HEK293 (cell line): ENCODE measurements around the gene FANK1.

ENCODE experiments used
- CTCF ChIA-PET: fragments of 350-600 bp; formaldehyde crosslinking; extraction: SDS; loops from one replicate; lab custom pipeline; 2021; ENCODE audit warnings: antibody characterized with exemption; lab: Yijun Ruan, JAX
- POLR2A ChIA-PET: fragments of 300-600 bp; formaldehyde crosslinking; extraction: SDS; loops from one replicate; lab custom pipeline; 2020; ENCODE audit warnings: antibody characterized with exemption, inconsistent platforms; lab: Yijun Ruan, JAX
- H3K27ac ChIP-seq: fragments of 200-500 bp; sonication (Bioruptor generic); 2 replicates; pipeline ENCODE4 v1.5.1; 2014; ENCODE audit warnings: low read depth, low read length, control low read depth, inconsistent platforms; ENCODE audit errors: extremely low read depth
- H3K36me3 ChIP-seq, 2 experiments: fragments of 200-500 bp in 1 of 2; sonication (Bioruptor generic) in 1 of 2; 1 replicate in 1 of 2; 2 replicates in 1 of 2; pipeline ENCODE4 v1.5.1; 2014 to 2017; ENCODE audit warnings: inconsistent platforms in 2 of 2, low read length in 2 of 2; ENCODE audit not compliant: control insufficient read depth in 2 of 2, insufficient read depth in 1 of 2
- H3K4me1 ChIP-seq: fragments of 200-500 bp; sonication (Bioruptor generic); 2 replicates; pipeline ENCODE4 v1.5.1; 2014; ENCODE audit warnings: mild to moderate bottlenecking, low read length, inconsistent platforms; ENCODE audit not compliant: control insufficient read depth, insufficient read depth
- H3K4me3 ChIP-seq: 2 replicates; pipeline ENCODE4 v1.5.1; 2011; ENCODE audit warnings: low read depth, mild to moderate bottlenecking, control low read depth, low read length, moderate library complexity
- H3K9me3 ChIP-seq: fragments of 200-500 bp; sonication (Bioruptor generic); 2 replicates; pipeline ENCODE4 v1.5.1; 2014; ENCODE audit warnings: low read depth, low read length, inconsistent platforms; ENCODE audit not compliant: control insufficient read depth, insufficient read depth
- GLIS1 ChIP-seq: fragments of 450-650 bp; formaldehyde crosslinking; IDR thresholded peaks from 2 replicates; pipeline ENCODE4 v1.5.1; 2016; ENCODE audit warnings: missing biosample characterization, missing genetic modification characterization
- HOXD13 ChIP-seq: sonication (generic); formaldehyde crosslinking; IDR thresholded peaks from 2 replicates; pipeline ENCODE4 v1.8.0; 2022; ENCODE audit warnings: missing genetic modification reagents, borderline replicate concordance
- KLF1 ChIP-seq: fragments of 450-650 bp; formaldehyde crosslinking; IDR thresholded peaks from 2 replicates; pipeline ENCODE4 v1.5.1; 2016; ENCODE audit warnings: missing biosample characterization, missing genetic modification characterization
- KLF16 ChIP-seq: fragments of 450-650 bp; formaldehyde crosslinking; IDR thresholded peaks from 2 replicates; pipeline ENCODE4 v1.5.1; 2017; ENCODE audit warnings: missing biosample characterization, missing genetic modification characterization
- SP3 ChIP-seq: fragments of 450-650 bp; formaldehyde crosslinking; IDR thresholded peaks from 2 replicates; pipeline ENCODE4 v1.5.1; 2016; ENCODE audit warnings: missing biosample characterization, missing genetic modification characterization
- ZBTB17 ChIP-seq: fragments of 450-650 bp; formaldehyde crosslinking; IDR thresholded peaks from 2 replicates; pipeline ENCODE4 v1.5.1; 2016; ENCODE audit warnings: missing biosample characterization, missing genetic modification characterization
- ZBTB21 ChIP-seq: fragments of 450-650 bp; formaldehyde crosslinking; IDR thresholded peaks from 2 replicates; pipeline ENCODE4 v1.5.1; 2017; ENCODE audit warnings: missing biosample characterization, missing genetic modification characterization
- ZBTB7A ChIP-seq: fragments of 450-650 bp; formaldehyde crosslinking; IDR thresholded peaks from 2 replicates; pipeline ENCODE4 v1.5.1; 2016; ENCODE audit warnings: low read depth, missing biosample characterization, missing genetic modification characterization
- ZEB2 ChIP-seq: fragments of 450-650 bp; formaldehyde crosslinking; IDR thresholded peaks from 2 replicates; pipeline ENCODE4 v1.5.1; 2016; ENCODE audit warnings: missing biosample characterization, missing genetic modification characterization
- ZIC2 ChIP-seq: fragments of 450-650 bp; formaldehyde crosslinking; IDR thresholded peaks from 2 replicates; pipeline ENCODE4 v1.5.1; 2016; ENCODE audit warnings: missing biosample characterization, missing genetic modification characterization
- ZNF266 ChIP-seq: fragments of 450-650 bp; formaldehyde crosslinking; IDR thresholded peaks from 2 replicates; pipeline ENCODE4 v1.5.1; 2016; ENCODE audit warnings: missing biosample characterization, missing genetic modification characterization, low read depth
- ZNF324 ChIP-seq: fragments of 450-650 bp; formaldehyde crosslinking; IDR thresholded peaks from 2 replicates; pipeline ENCODE4 v1.5.1; 2016; ENCODE audit warnings: missing biosample characterization, missing genetic modification characterization
- ZNF341 ChIP-seq: fragments of 450-650 bp; formaldehyde crosslinking; IDR thresholded peaks from 2 replicates; pipeline ENCODE4; 2016; ENCODE audit warnings: low read depth, missing biosample characterization, missing genetic modification characterization
- ZNF404 ChIP-seq: fragments of 450-650 bp; formaldehyde crosslinking; IDR thresholded peaks from 2 replicates; pipeline ENCODE4 v1.5.1; 2017; ENCODE audit warnings: missing biosample characterization, missing genetic modification characterization
- ZNF416 ChIP-seq: fragments of 450-650 bp; formaldehyde crosslinking; IDR thresholded peaks from 2 replicates; pipeline ENCODE4 v1.5.1; 2016; ENCODE audit warnings: missing biosample characterization, missing genetic modification characterization
- ZNF501 ChIP-seq: fragments of 450-650 bp; formaldehyde crosslinking; IDR thresholded peaks from 2 replicates; pipeline ENCODE4 v1.5.1; 2016; ENCODE audit warnings: missing biosample characterization, missing genetic modification characterization
- ZNF530 ChIP-seq: fragments of 450-650 bp; formaldehyde crosslinking; IDR thresholded peaks from 2 replicates; pipeline ENCODE4 v1.5.1; 2016; ENCODE audit warnings: low read depth, missing biosample characterization, missing genetic modification characterization
- ZNF596 ChIP-seq: fragments of 450-650 bp; IDR thresholded peaks from 2 replicates; pipeline ENCODE4 v1.5.0; 2018; ENCODE audit warnings: missing biosample characterization, mild to moderate bottlenecking, missing genetic modification characterization, moderate library complexity
- ZNF610 ChIP-seq: fragments of 450-650 bp; formaldehyde crosslinking; IDR thresholded peaks from 2 replicates; pipeline ENCODE4 v1.5.1; 2016; ENCODE audit warnings: missing biosample characterization, missing genetic modification characterization, borderline replicate concordance
- ZNF624 ChIP-seq: fragments of 450-650 bp; formaldehyde crosslinking; IDR thresholded peaks from 2 replicates; pipeline ENCODE4 v1.5.1; 2017; ENCODE audit warnings: missing biosample characterization, missing genetic modification characterization
- ZNF626 ChIP-seq: fragments of 450-650 bp; sonication (Bioruptor Pico); formaldehyde crosslinking; IDR thresholded peaks from 2 replicates; pipeline ENCODE4 v1.5.1; 2018; ENCODE audit warnings: missing biosample characterization, missing genetic modification characterization, inconsistent platforms
- ZNF629 ChIP-seq: fragments of 450-650 bp; formaldehyde crosslinking; IDR thresholded peaks from 2 replicates; pipeline ENCODE4 v1.5.1; 2017; ENCODE audit warnings: missing biosample characterization, missing genetic modification characterization
- ZNF654 ChIP-seq: fragments of 450-650 bp; formaldehyde crosslinking; IDR thresholded peaks from 2 replicates; pipeline ENCODE4 v1.5.1; 2016; ENCODE audit warnings: low read depth, missing biosample characterization, missing genetic modification characterization
- ZNF776 ChIP-seq: fragments of 450-650 bp; formaldehyde crosslinking; IDR thresholded peaks from 2 replicates; pipeline ENCODE4 v1.5.0; 2017; ENCODE audit warnings: missing biosample characterization, missing genetic modification characterization, borderline replicate concordance
- ZSCAN23 ChIP-seq: fragments of 450-650 bp; formaldehyde crosslinking; IDR thresholded peaks from 2 replicates; pipeline ENCODE4 v1.5.1; 2016; ENCODE audit warnings: missing biosample characterization, missing genetic modification characterization
- TF ChIP-seq, protein P1 (sequence below): fragments of 450-650 bp; IDR thresholded peaks from 2 replicates; pipeline ENCODE4 v1.5.1; 2018; ENCODE audit warnings: missing biosample characterization, mild to moderate bottlenecking, missing genetic modification characterization
- TF ChIP-seq, protein P2 (sequence below): fragments of 450-650 bp; formaldehyde crosslinking; IDR thresholded peaks from 2 replicates; pipeline ENCODE4 v1.5.1; 2016; ENCODE audit warnings: missing biosample characterization, missing genetic modification characterization
- TF ChIP-seq, protein P3 (sequence below): fragments of 450-650 bp; formaldehyde crosslinking; IDR thresholded peaks from 2 replicates; pipeline ENCODE4 v1.5.1; 2017; ENCODE audit warnings: missing biosample characterization, missing genetic modification characterization
- TF ChIP-seq, protein P4 (sequence below): fragments of 450-650 bp; formaldehyde crosslinking; IDR thresholded peaks from 2 replicates; pipeline ENCODE4 v1.5.1; 2017; ENCODE audit warnings: missing biosample characterization, mild to moderate bottlenecking, missing genetic modification characterization, moderate library complexity
- TF ChIP-seq, protein P5 (sequence below): fragments of 450-650 bp; formaldehyde crosslinking; IDR thresholded peaks from 2 replicates; pipeline ENCODE4; 2016; ENCODE audit warnings: missing biosample characterization, missing genetic modification characterization

FANK1 gene

DNA sequence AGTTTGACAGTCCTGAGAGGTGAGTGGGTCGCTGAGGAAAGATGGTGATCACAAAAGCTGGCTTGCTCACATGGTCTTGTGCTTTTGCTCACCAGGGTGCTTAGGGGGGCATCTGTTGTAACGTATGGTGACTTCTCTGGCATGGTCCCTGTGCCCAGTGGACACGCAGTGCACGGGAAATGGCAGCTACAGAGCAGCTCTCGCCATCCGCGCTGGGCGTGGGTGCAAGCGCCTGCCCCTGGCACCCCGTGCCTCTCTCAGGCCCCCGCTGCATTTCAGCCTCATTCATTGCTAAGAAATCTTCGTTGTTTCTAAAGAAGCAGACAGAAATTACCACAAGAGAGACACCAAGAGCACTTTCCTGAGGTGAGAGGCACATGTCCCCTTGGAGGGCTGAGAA lies 101.2 kb downstream of the FANK1 start (continued):
- TF ChIP-seq, protein P1, sequence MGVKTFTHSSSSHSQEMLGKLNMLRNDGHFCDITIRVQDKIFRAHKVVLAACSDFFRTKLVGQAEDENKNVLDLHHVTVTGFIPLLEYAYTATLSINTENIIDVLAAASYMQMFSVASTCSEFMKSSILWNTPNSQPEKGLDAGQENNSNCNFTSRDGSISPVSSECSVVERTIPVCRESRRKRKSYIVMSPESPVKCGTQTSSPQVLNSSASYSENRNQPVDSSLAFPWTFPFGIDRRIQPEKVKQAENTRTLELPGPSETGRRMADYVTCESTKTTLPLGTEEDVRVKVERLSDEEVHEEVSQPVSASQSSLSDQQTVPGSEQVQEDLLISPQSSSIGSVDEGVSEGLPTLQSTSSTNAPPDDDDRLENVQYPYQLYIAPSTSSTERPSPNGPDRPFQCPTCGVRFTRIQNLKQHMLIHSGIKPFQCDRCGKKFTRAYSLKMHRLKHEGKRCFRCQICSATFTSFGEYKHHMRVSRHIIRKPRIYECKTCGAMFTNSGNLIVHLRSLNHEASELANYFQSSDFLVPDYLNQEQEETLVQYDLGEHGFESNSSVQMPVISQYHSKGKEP (tag by site-specific recombination) = no peak
- no peak for TF ChIP-seq ZNF629 (tag by site-specific recombination)
- no peak for TF ChIP-seq HOXD13 (CRISPR knock-in tag)

DNA sequence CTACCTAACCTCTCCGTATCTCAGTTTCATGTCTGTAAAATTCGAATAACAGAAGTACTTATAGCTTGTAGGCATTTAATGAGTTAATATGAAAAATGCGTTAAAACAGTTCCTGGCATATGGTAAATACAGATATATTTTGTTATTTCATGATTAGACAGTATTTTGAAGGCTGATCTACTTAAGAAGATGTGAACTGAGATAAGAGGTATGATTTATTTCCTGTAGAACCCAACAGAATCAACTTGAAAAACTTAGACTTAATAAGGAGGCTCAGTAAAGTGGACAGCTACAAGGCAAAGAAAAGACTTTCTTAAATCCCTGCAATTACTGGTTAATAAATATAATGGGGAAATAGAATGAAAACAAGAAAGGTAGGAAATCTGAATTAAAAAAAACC lies 103.3 kb downstream of the FANK1 start:
- POLR2A ChIA-PET = interaction anchor here (0.7 kb wide), 1 partner anchor 483 kb away, joined by 3 read pairs; no protein-coding TSS in a partner anchor
- CTCF ChIA-PET = interaction anchor here (0.7 to 1.3 kb wide), 2 partner anchors 9 to 65 kb away, joined by 5 read pairs; no protein-coding TSS in a partner anchor
- TF ChIP-seq ZNF416 = no peak
- no peak for TF ChIP-seq ZNF530
- no peak for TF ChIP-seq ZNF610 (tag by site-specific recombination)
- TF ChIP-seq ZNF501 = no peak
- no peak for TF ChIP-seq ZBTB7A (tag by site-specific recombination)
- TF ChIP-seq ZEB2 (tag by site-specific recombination) = no peak
- TF ChIP-seq, protein P2, sequence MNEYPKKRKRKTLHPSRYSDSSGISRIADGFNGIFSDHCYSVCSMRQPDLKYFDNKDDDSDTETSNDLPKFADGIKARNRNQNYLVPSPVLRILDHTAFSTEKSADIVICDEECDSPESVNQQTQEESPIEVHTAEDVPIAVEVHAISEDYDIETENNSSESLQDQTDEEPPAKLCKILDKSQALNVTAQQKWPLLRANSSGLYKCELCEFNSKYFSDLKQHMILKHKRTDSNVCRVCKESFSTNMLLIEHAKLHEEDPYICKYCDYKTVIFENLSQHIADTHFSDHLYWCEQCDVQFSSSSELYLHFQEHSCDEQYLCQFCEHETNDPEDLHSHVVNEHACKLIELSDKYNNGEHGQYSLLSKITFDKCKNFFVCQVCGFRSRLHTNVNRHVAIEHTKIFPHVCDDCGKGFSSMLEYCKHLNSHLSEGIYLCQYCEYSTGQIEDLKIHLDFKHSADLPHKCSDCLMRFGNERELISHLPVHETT (tag by site-specific recombination) = no peak
- TF ChIP-seq ZNF404 (tag by site-specific recombination) = no peak
- no peak for TF ChIP-seq ZNF626 (tag by site-specific recombination)
- TF ChIP-seq, all 188 proteins: peak for 0
- H3K4me3 ChIP-seq = no peak overlapping the region
- no peaks in the 10 kb centered on the region for H3K9me3 ChIP-seq
- no peaks in the 10 kb centered on the region for H3K4me1 ChIP-seq
- H3K27ac ChIP-seq = no peak overlapping the region
- H3K36me3 ChIP-seq = no peaks in the 10 kb centered on the region

DNA sequence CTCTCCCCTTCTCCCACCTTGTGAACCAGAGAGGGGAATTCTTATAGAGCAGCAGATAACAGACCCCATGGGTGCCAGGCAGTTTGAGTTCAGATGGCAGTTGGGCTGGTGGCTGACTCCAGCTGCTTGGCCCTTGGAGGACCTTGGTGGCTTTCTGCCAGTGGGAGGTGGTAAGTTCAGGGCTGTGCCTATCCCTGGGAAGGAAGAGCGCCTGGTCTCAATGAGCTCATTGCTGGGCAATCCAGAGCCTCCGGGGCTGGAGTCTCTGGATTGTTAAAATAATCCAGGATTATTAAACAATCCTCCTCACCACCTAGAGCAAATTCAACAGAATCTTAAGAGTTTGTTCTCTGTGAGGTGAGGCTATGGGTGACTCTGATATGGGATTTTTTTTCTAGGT lies 105.2 kb downstream of the FANK1 start:
- Histone ChIP-seq H3K4me1 (no peaks in the 10 kb centered on the region), H3K36me3 (no peaks in the 10 kb centered on the region), H3K27ac (no peak overlapping the region), H3K9me3 (no peaks in the 10 kb centered on the region), H3K4me3 (no peak overlapping the region)
- ChIA-PET POLR2A (no interaction called here), CTCF (interaction anchor here (0.7 kb wide), 1 partner anchor 668 kb away, joined by 3 read pairs; no protein-coding TSS in a partner anchor)
- 0 out of 2 replicates have a peak, but pooled peaks have one; percentile 16 for TF ChIP-seq GLIS1 (tag by site-specific recombination)
- 0 out of 2 replicates have a peak, but pooled peaks have one; percentile 36 for TF ChIP-seq ZBTB17 (tag by site-specific recombination)
- TF ChIP-seq ZSCAN23 (tag by site-specific recombination) = no peak
- TF ChIP-seq ZNF624 (tag by site-specific recombination) = no peak
- TF ChIP-seq ZNF654 (tag by site-specific recombination) = no peak
- TF ChIP-seq, protein P3, sequence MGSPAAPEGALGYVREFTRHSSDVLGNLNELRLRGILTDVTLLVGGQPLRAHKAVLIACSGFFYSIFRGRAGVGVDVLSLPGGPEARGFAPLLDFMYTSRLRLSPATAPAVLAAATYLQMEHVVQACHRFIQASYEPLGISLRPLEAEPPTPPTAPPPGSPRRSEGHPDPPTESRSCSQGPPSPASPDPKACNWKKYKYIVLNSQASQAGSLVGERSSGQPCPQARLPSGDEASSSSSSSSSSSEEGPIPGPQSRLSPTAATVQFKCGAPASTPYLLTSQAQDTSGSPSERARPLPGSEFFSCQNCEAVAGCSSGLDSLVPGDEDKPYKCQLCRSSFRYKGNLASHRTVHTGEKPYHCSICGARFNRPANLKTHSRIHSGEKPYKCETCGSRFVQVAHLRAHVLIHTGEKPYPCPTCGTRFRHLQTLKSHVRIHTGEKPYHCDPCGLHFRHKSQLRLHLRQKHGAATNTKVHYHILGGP (tag by site-specific recombination) = no peak
- TF ChIP-seq, protein P4, sequence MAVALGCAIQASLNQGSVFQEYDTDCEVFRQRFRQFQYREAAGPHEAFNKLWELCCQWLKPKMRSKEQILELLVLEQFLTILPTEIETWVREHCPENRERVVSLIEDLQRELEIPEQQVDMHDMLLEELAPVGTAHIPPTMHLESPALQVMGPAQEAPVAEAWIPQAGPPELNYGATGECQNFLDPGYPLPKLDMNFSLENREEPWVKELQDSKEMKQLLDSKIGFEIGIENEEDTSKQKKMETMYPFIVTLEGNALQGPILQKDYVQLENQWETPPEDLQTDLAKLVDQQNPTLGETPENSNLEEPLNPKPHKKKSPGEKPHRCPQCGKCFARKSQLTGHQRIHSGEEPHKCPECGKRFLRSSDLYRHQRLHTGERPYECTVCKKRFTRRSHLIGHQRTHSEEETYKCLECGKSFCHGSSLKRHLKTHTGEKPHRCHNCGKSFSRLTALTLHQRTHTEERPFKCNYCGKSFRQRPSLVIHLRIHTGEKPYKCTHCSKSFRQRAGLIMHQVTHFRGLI = peak; percentile 45; the same call in 1 of the 2 replicates
- TF ChIP-seq ZNF776 (tag by site-specific recombination) = no peak
- TF ChIP-seq ZNF596 = no peak
- TF ChIP-seq KLF16 (tag by site-specific recombination) = no peak
- peak; percentile 38 for TF ChIP-seq ZIC2 (tag by site-specific recombination)
- TF ChIP-seq ZNF341 (tag by site-specific recombination) = peak; percentile 63
- TF ChIP-seq, protein P5, sequence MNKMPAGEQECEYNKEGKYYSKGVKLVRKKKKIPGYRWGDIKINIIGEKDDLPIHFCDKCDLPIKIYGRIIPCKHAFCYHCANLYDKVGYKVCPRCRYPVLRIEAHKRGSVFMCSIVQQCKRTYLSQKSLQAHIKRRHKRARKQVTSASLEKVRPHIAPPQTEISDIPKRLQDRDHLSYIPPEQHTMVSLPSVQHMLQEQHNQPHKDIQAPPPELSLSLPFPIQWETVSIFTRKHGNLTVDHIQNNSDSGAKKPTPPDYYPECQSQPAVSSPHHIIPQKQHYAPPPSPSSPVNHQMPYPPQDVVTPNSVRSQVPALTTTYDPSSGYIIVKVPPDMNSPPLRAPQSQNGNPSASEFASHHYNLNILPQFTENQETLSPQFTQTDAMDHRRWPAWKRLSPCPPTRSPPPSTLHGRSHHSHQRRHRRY (tag by site-specific recombination) = no peak
- no peak for TF ChIP-seq KLF1 (tag by site-specific recombination)
- no peak for TF ChIP-seq ZNF266 (tag by site-specific recombination)
- no peak for TF ChIP-seq ZNF324
- no peak for TF ChIP-seq ZBTB21 (tag by site-specific recombination)
- TF ChIP-seq SP3 = no peak
